ENCODE data around the gene CFAP74. TPM values are rescaled to one million over a fixed set of nuclear protein-coding genes. Genes with fewer than 3 reads are reported as not detected.

CFAP74 gene
- polyA plus RNA-seq, 1 donor (not counting 4 experiments of a cell fraction or from before 2014, with no cell fraction given) = not detected

- no peak overlapping the region for H2AFZ ChIP-seq (ENCODE audit: control insufficient read depth, low read length)
- no peaks in the 10 kb centered on the region for H3K36me3 ChIP-seq (ENCODE audit: control insufficient read depth in 2 of 2, extremely low read depth in 1 of 2, insufficient read depth in 2 of 2, low read length in 2 of 2)
- H3K79me2 ChIP-seq (ENCODE audit: control insufficient read depth, insufficient read depth, low read length) = no peaks in the 10 kb centered on the region
- no peak for TF ChIP-seq CTCF (optimal IDR thresholded peaks at IDR 0.05 in 1 of 3, IDR thresholded peaks at IDR 0.05 in 1 of 3, conservative IDR thresholded peaks at IDR 0.05 in 1 of 3; ENCODE audit: extremely low read depth in 1 of 3, insufficient read depth in 2 of 3, low read length in 3 of 3)
- no peak for TF ChIP-seq EZH2 (IDR thresholded peaks at IDR 0.05; ENCODE audit: low read length)
- H3K4me2 ChIP-seq (ENCODE audit: control insufficient read depth, extremely low read depth, insufficient read depth, low read depth, low read length) = no peak overlapping the region
- DNase-seq (ENCODE audit: low read depth, low spot score) (no peak), FAIRE-seq (no peak)
- H3K27ac ChIP-seq (ENCODE audit: control insufficient read depth, insufficient read depth, low read length) = no peak overlapping the region
- H3K9ac ChIP-seq (ENCODE audit: control insufficient read depth, extremely low read depth, insufficient read depth, low read length) = no peak overlapping the region
- no peak overlapping the region for H3K4me3 ChIP-seq (ENCODE audit: control insufficient read depth in 2 of 3, extremely low read depth in 1 of 3, insufficient read depth in 2 of 3, low read depth in 1 of 3, low read length in 3 of 3)
- no peaks in the 10 kb centered on the region for H4K20me1 ChIP-seq (ENCODE audit: control insufficient read depth, extremely low read depth, insufficient read depth, low read length)
- peaks cover 31% of the 10 kb centered on the region for H3K27me3 ChIP-seq (ENCODE audit: control insufficient read depth, extremely low read depth, insufficient read depth, low read length)
- H3K9me3 ChIP-seq (ENCODE audit: control insufficient read depth, low read depth, low read length) = no peaks in the 10 kb centered on the region
- dilution Hi-C loops (cut with MboI; ENCODE audit: extremely low pct_ligation_motif_present, low sequenced_read_pairs) = no loop called here
- no peaks in the 10 kb centered on the region for H3K4me1 ChIP-seq (ENCODE audit: control insufficient read depth, extremely low read depth, insufficient read depth, low read length)
- no peaks in the 10 kb centered on the region for H3K9me1 ChIP-seq (ENCODE audit: control insufficient read depth, extremely low read depth, insufficient read depth, low read length)
Observed at GRCh38 chr1:1922702-1922955, 81.0 kb downstream of the CFAP74 start.

GRCh38 chr1:1921901-1922701 is 81.5 kb downstream of the CFAP74 start:
- TF ChIP-seq EZH2 (IDR thresholded peaks at IDR 0.05; ENCODE audit: low read length) (no peak), CTCF (optimal IDR thresholded peaks at IDR 0.05 in 1 of 3, IDR thresholded peaks at IDR 0.05 in 1 of 3, conservative IDR thresholded peaks at IDR 0.05 in 1 of 3; ENCODE audit: extremely low read depth in 1 of 3, insufficient read depth in 2 of 3, low read length in 3 of 3) (no peak)
- DNase-seq (ENCODE audit: low read depth, low spot score) (no peak), FAIRE-seq (no peak)
- Histone ChIP-seq H3K9me1 (ENCODE audit: control insufficient read depth, extremely low read depth, insufficient read depth, low read length) (no peaks in the 10 kb centered on the region), H3K4me3 (ENCODE audit: control insufficient read depth in 2 of 3, extremely low read depth in 1 of 3, insufficient read depth in 2 of 3, low read depth in 1 of 3, low read length in 3 of 3) (no peak overlapping the region), H3K27ac (ENCODE audit: control insufficient read depth, insufficient read depth, low read length) (no peak overlapping the region), H3K79me2 (ENCODE audit: control insufficient read depth, insufficient read depth, low read length) (no peaks in the 10 kb centered on the region), H3K4me2 (ENCODE audit: control insufficient read depth, extremely low read depth, insufficient read depth, low read depth, low read length) (no peak overlapping the region), H4K20me1 (ENCODE audit: control insufficient read depth, extremely low read depth, insufficient read depth, low read length) (no peaks in the 10 kb centered on the region), H3K27me3 (ENCODE audit: control insufficient read depth, extremely low read depth, insufficient read depth, low read length) (peaks cover 26% of the 10 kb centered on the region), H3K9me3 (ENCODE audit: control insufficient read depth, low read depth, low read length) (no peaks in the 10 kb centered on the region), H3K36me3 (ENCODE audit: control insufficient read depth in 2 of 2, extremely low read depth in 1 of 2, insufficient read depth in 2 of 2, low read length in 2 of 2) (no peaks in the 10 kb centered on the region), H3K4me1 (ENCODE audit: control insufficient read depth, extremely low read depth, insufficient read depth, low read length) (no peaks in the 10 kb centered on the region), H2AFZ (ENCODE audit: control insufficient read depth, low read length) (no peak overlapping the region), H3K9ac (ENCODE audit: control insufficient read depth, extremely low read depth, insufficient read depth, low read length) (no peak overlapping the region)
- dilution Hi-C loops (cut with MboI; ENCODE audit: extremely low pct_ligation_motif_present, low sequenced_read_pairs) = no loop called here
